Mesenchymal stem cell (in vitro differentiated cells and primary cell): Measurements from ENCODE around the gene MPZL2.

Experiments
- DNase-seq: peaks from one replicate; pipeline ENCODE4 v3.0.0-alpha.2; 2013
- H2AFZ ChIP-seq: one replicate; pipeline ENCODE4 v1.6.1; 2013; ENCODE audit warnings: low read depth, mild to moderate bottlenecking, control low read depth, inconsistent platforms, low read length, moderate library complexity
- H2AK5ac ChIP-seq: 2 replicates; pipeline ENCODE4 v1.6.1; 2013; ENCODE audit warnings: low read length, moderate library complexity, mild to moderate bottlenecking, inconsistent platforms; ENCODE audit not compliant: severe bottlenecking
- H2BK120ac ChIP-seq: one replicate; pipeline ENCODE4 v1.6.1; 2013; ENCODE audit warnings: low read depth, mild to moderate bottlenecking, inconsistent platforms, low read length, moderate library complexity
- H2BK12ac ChIP-seq, 2 experiments: one replicate each; pipeline ENCODE4 v1.6.1; 2013; ENCODE audit warnings: inconsistent platforms in 2 of 2, low read length in 2 of 2, mild to moderate bottlenecking in 2 of 2, moderate library complexity in 2 of 2, control low read depth in 1 of 2
- H2BK15ac ChIP-seq: one replicate; pipeline ENCODE4 v1.6.1; 2013; ENCODE audit warnings: mild to moderate bottlenecking, low read depth, inconsistent platforms; ENCODE audit not compliant: poor library complexity, severe bottlenecking
- H2BK5ac ChIP-seq: 2 replicates; pipeline ENCODE4 v1.6.1; 2013; ENCODE audit warnings: low read depth, mild to moderate bottlenecking, low read length, control low read depth, inconsistent platforms; ENCODE audit not compliant: poor library complexity, severe bottlenecking
- H3K14ac ChIP-seq, 2 experiments: one replicate each; pipeline ENCODE4 v1.6.1; 2013; ENCODE audit warnings: inconsistent platforms in 2 of 2, low read length in 2 of 2, control low read depth in 1 of 2, mild to moderate bottlenecking in 1 of 2, moderate library complexity in 1 of 2
- H3K18ac ChIP-seq, 2 experiments: one replicate each; pipeline ENCODE4 v1.6.1; 2013; ENCODE audit warnings: inconsistent platforms in 2 of 2, low read length in 2 of 2, control low read depth in 1 of 2, low read depth in 1 of 2, mild to moderate bottlenecking in 1 of 2
- H3K23ac ChIP-seq, 2 experiments: one replicate each; pipeline ENCODE4 v1.6.1; 2013; ENCODE audit warnings: inconsistent platforms in 2 of 2, low read length in 2 of 2, mild to moderate bottlenecking in 2 of 2, moderate library complexity in 2 of 2, control low read depth in 1 of 2
- H3K27ac ChIP-seq: 2 replicates; pipeline ENCODE4 v1.5.1; 2013; ENCODE audit warnings: mild to moderate bottlenecking, moderate library complexity, low read length, control low read depth, inconsistent platforms; ENCODE audit not compliant: poor library complexity, severe bottlenecking
- H3K27me3 ChIP-seq, 2 experiments: 2 replicates each; pipeline versions ENCODE4 v1.6.1 to v1.7.0; 2013; ENCODE audit warnings: low read length in 2 of 2, mild to moderate bottlenecking in 2 of 2, moderate library complexity in 2 of 2, control low read depth in 1 of 2, inconsistent platforms in 1 of 2; ENCODE audit not compliant: control insufficient read depth in 1 of 2, insufficient read depth in 1 of 2
- H3K36me3 ChIP-seq, 2 experiments: 2 replicates each; pipeline versions ENCODE4 v1.6.1 to v1.7.0; 2013; ENCODE audit warnings: low read length in 2 of 2, control low read depth in 1 of 2, inconsistent platforms in 1 of 2, low read depth in 1 of 2, mild to moderate bottlenecking in 1 of 2; ENCODE audit not compliant: insufficient read depth in 2 of 2, control insufficient read depth in 1 of 2
- H3K4ac ChIP-seq, 2 experiments: one replicate each; pipeline ENCODE4 v1.6.1; 2013; ENCODE audit warnings: inconsistent platforms in 2 of 2, low read length in 2 of 2, mild to moderate bottlenecking in 2 of 2, moderate library complexity in 2 of 2, control low read depth in 1 of 2, low read depth in 1 of 2
- H3K4me1 ChIP-seq: 2 replicates; pipeline ENCODE4 v1.6.1; 2013; ENCODE audit warnings: low read depth, low read length, control low read depth; ENCODE audit not compliant: control insufficient read depth, insufficient read depth
- H3K4me2 ChIP-seq: 2 replicates; pipeline ENCODE4 v1.6.1; 2013; ENCODE audit warnings: low read length, mild to moderate bottlenecking, inconsistent platforms; ENCODE audit not compliant: poor library complexity, severe bottlenecking
- H3K4me3 ChIP-seq, 2 experiments: 2 replicates each; pipeline versions ENCODE4 v1.5.1 to v1.7.0; 2013; ENCODE audit warnings: low read length in 2 of 2, mild to moderate bottlenecking in 2 of 2, control low read depth in 1 of 2, low read depth in 1 of 2; ENCODE audit not compliant: insufficient read depth in 1 of 2
- H3K79me1 ChIP-seq: replicated peaks from 2 replicates; pipeline ENCODE4 v1.6.1; 2013; ENCODE audit warnings: mild to moderate bottlenecking, control low read depth, low read length, inconsistent platforms; ENCODE audit not compliant: poor library complexity, severe bottlenecking
- H3K9ac ChIP-seq: 2 replicates; pipeline ENCODE4 v1.7.0; 2013; ENCODE audit warnings: mild to moderate bottlenecking, low read length, moderate library complexity
- H3K9me3 ChIP-seq: 2 replicates; pipeline ENCODE4 v1.7.0; 2013; ENCODE audit warnings: mild to moderate bottlenecking, low read length; ENCODE audit not compliant: control insufficient read depth
- H4K8ac ChIP-seq: one replicate; pipeline ENCODE4 v1.6.1; 2013; ENCODE audit warnings: inconsistent platforms, mild to moderate bottlenecking, low read length, moderate library complexity
- H4K91ac ChIP-seq: one replicate; pipeline ENCODE4 v1.6.1; 2013; ENCODE audit warnings: mild to moderate bottlenecking, low read length, inconsistent platforms
- WGBS: methylation state at CpG from one replicate; pipeline ENCODE4 v1.1.7; 2013; ENCODE audit warnings: mixed read lengths; 5-methylcytosine and 5-hydroxymethylcytosine counted together

The MPZL2 gene

DNA sequence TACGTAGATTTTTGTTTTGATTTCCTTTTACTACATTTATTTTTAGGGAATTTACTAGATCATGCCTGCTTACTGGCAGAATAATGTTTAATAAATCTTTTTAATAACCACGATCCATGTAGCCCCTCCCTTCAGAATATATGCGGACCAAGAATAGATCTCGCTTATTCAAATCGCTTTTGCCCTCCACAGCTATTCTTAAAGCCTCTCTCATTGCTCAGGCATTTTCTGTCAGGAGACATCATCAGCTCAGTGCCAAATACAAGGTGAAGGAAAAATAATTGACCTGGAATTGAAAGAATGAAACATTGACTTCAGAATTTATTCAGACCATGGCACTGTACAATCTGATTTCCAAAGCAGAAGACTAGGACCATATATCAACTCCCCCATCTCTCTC is 29.3 kb downstream of the MPZL2 start:
- no peak overlapping the region for H3K14ac ChIP-seq
- no peaks in the 10 kb centered on the region for H3K9me3 ChIP-seq
- no peak overlapping the region for H3K4me3 ChIP-seq
- no peak overlapping the region for H3K4me2 ChIP-seq
- WGBS, result 93% methylated on average over 4 of the region's 5 CpGs
- H2AFZ ChIP-seq, result no peak overlapping the region
- H2BK120ac ChIP-seq, result no peak overlapping the region
- H2BK15ac ChIP-seq, result no peak overlapping the region
- no peak overlapping the region for H3K23ac ChIP-seq
- H3K36me3 ChIP-seq, result no peaks in the 10 kb centered on the region
- DNase-seq, result no peak
- no peaks in the 10 kb centered on the region for H3K79me1 ChIP-seq
- H2BK12ac ChIP-seq, result no peak overlapping the region
- H4K91ac ChIP-seq, result no peak overlapping the region
- peaks cover 5 to 42% of the 10 kb centered on the region in 2 experiments for H3K27me3 ChIP-seq
- no peak overlapping the region for H3K18ac ChIP-seq
- H3K4ac ChIP-seq, result no peak overlapping the region
- no peak overlapping the region for H3K27ac ChIP-seq
- no peak overlapping the region for H3K9ac ChIP-seq
- no peak overlapping the region for H2BK5ac ChIP-seq
- H3K4me1 ChIP-seq, result no peaks in the 10 kb centered on the region
- H2AK5ac ChIP-seq, result no peak overlapping the region
- no peak overlapping the region for H4K8ac ChIP-seq

DNA sequence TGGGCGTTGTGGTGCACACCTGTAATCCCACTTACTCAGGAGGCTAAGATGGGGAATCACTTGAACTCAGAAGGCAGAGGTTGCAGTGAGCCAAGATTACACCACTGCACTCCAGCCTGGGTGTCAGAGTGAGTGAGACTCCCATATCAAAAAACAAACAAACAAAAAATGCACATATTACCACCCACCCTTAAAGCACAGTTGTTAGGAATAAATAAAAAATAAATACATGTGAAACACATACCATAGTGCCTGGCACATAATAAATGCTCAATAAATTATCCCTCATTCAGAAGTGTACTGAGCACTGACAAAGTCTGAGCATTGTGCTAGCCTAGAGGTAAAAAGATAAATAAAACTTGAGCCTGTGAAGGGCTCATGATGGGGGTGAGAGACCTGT is 30.2 kb downstream of the MPZL2 start:
- H4K8ac ChIP-seq, result no peak overlapping the region
- H3K9me3 ChIP-seq, result no peaks in the 10 kb centered on the region
- H3K4me2 ChIP-seq, result no peak overlapping the region
- peaks cover 5 to 40% of the 10 kb centered on the region in 2 experiments for H3K27me3 ChIP-seq
- H2BK5ac ChIP-seq, result no peak overlapping the region
- no peak overlapping the region for H3K9ac ChIP-seq
- no peak overlapping the region for H2AK5ac ChIP-seq
- WGBS, result 72% methylated on average over 1 of the region's 1 CpG
- no peak overlapping the region for H3K18ac ChIP-seq
- H3K4ac ChIP-seq, result no peak overlapping the region
- H4K91ac ChIP-seq, result no peak overlapping the region
- no peaks in the 10 kb centered on the region for H3K79me1 ChIP-seq
- no peak overlapping the region for H2BK120ac ChIP-seq
- no peak overlapping the region for H2BK15ac ChIP-seq
- H3K23ac ChIP-seq, result no peak overlapping the region
- no peak overlapping the region for H3K27ac ChIP-seq
- no peak overlapping the region for H2AFZ ChIP-seq
- H2BK12ac ChIP-seq, result no peak overlapping the region
- H3K4me3 ChIP-seq, result no peak overlapping the region
- no peak overlapping the region for H3K14ac ChIP-seq
- H3K4me1 ChIP-seq, result no peaks in the 10 kb centered on the region
- no peaks in the 10 kb centered on the region for H3K36me3 ChIP-seq
- no peak for DNase-seq

DNA sequence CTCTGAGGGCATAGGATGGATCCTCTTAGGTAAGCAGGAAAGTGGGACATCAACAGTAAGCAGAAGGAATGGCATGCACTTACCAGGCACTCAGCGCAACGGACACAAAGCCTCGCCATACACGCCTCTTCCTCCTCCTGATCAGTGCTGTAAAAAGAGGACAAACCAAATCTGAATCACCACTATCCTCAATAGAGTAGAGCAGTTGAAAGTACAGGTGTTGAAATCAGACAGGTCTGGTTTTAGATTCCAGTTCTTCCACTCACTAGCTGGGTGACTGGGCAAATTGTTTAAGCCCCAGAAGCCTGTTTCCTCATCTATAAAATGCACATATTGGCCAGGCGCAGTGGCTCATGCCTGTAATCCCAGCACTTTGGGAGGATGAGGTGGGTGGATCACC is 30.7 kb downstream of the MPZL2 start:
- 92% methylated on average over 1 of the region's 5 CpGs for WGBS
- no peak overlapping the region for H2BK120ac ChIP-seq
- H2BK15ac ChIP-seq, result no peak overlapping the region
- H3K27ac ChIP-seq, result no peak overlapping the region
- H3K27me3 ChIP-seq, result peaks cover 5 to 35% of the 10 kb centered on the region in 2 experiments
- no peaks in the 10 kb centered on the region for H3K36me3 ChIP-seq
- H3K23ac ChIP-seq, result no peak overlapping the region
- H2AK5ac ChIP-seq, result no peak overlapping the region
- no peak for DNase-seq
- no peak overlapping the region for H3K18ac ChIP-seq
- no peak overlapping the region for H4K91ac ChIP-seq
- H3K14ac ChIP-seq, result no peak overlapping the region
- H3K4me3 ChIP-seq, result no peak overlapping the region
- no peak overlapping the region for H2BK12ac ChIP-seq
- H2BK5ac ChIP-seq, result no peak overlapping the region
- H4K8ac ChIP-seq, result no peak overlapping the region
- H2AFZ ChIP-seq, result no peak overlapping the region
- H3K4ac ChIP-seq, result no peak overlapping the region
- H3K9me3 ChIP-seq, result no peaks in the 10 kb centered on the region
- H3K4me1 ChIP-seq, result no peaks in the 10 kb centered on the region
- no peak overlapping the region for H3K9ac ChIP-seq
- no peak overlapping the region for H3K4me2 ChIP-seq
- no peaks in the 10 kb centered on the region for H3K79me1 ChIP-seq

DNA sequence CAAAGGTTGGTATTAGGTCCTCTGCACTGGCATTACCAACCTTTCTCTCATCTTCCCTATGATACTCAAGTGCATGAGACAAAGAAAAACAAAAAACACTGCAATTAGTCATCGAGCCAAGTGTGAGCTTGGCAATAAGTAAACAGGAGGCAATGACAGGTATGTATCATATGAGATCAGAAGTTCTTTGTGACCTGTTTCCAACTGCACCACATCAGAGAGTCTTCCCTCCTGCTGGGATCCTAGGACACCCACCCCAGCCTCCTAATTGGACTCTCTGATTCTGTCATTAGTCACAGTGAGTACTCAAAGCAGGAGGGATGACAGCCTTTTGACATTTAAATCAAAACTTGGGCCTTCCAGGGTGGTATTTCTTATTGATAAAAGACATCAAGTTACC is 31.4 kb downstream of the MPZL2 start:
- H3K4ac ChIP-seq, result no peak overlapping the region
- H2BK120ac ChIP-seq, result no peak overlapping the region
- no peak for DNase-seq
- H2AFZ ChIP-seq, result no peak overlapping the region
- no peaks in the 10 kb centered on the region for H3K79me1 ChIP-seq
- no peak overlapping the region for H2BK15ac ChIP-seq
- H3K18ac ChIP-seq, result no peak overlapping the region
- no peak overlapping the region for H3K9ac ChIP-seq
- peaks cover 5 to 37% of the 10 kb centered on the region in 2 experiments for H3K27me3 ChIP-seq
- H3K14ac ChIP-seq, result no peak overlapping the region
- 80% methylated on average over 1 of the region's 1 CpG for WGBS
- no peak overlapping the region for H3K4me3 ChIP-seq
- H3K27ac ChIP-seq, result no peak overlapping the region
- no peaks in the 10 kb centered on the region for H3K4me1 ChIP-seq
- no peak overlapping the region for H2BK5ac ChIP-seq
- H2AK5ac ChIP-seq, result no peak overlapping the region
- no peak overlapping the region for H2BK12ac ChIP-seq
- H3K9me3 ChIP-seq, result no peaks in the 10 kb centered on the region
- H3K36me3 ChIP-seq, result no peaks in the 10 kb centered on the region
- H3K4me2 ChIP-seq, result no peak overlapping the region
- no peak overlapping the region for H4K91ac ChIP-seq
- H4K8ac ChIP-seq, result no peak overlapping the region
- H3K23ac ChIP-seq, result no peak overlapping the region
